K562 (cell line): Measurements from ENCODE around the gene MRPL55. TPM values are rescaled to one million over a fixed set of nuclear protein-coding genes. Genes with fewer than 3 reads are reported as not detected.

ENCODE experiments used
- CXXC5 ChIP-seq: fragments of 250-450 bp; sonication (Bioruptor Pico); IDR thresholded peaks from 2 replicates; pipeline ENCODE4 v1.8.0; 2022; ENCODE audit warnings: inconsistent platforms, mild to moderate bottlenecking, moderate library complexity
- ELF4 ChIP-seq: fragments of 450-650 bp; formaldehyde crosslinking; IDR thresholded peaks from 2 replicates; pipeline ENCODE4 v1.4.0; 2022; ENCODE audit warnings: missing genetic modification characterization
- HBP1 ChIP-seq: fragments of 450-650 bp; formaldehyde crosslinking; IDR thresholded peaks from 2 replicates; pipeline ENCODE4 v1.4.0; 2022; ENCODE audit warnings: missing genetic modification characterization
- MBD1 ChIP-seq: fragments of 250-450 bp; sonication (Bioruptor Pico); IDR thresholded peaks from 2 replicates; pipeline ENCODE4 v1.8.0; 2022; ENCODE audit warnings: inconsistent platforms
- NR2C1 ChIP-seq, 2 experiments: fragments of 450-650 bp; IDR thresholded peaks; 2 replicates each; pipeline ENCODE4 v1.6.1; 2017; ENCODE audit warnings: mild to moderate bottlenecking in 2 of 2, antibody characterized with exemption in 1 of 2, inconsistent platforms in 1 of 2, missing compliant biosample characterization in 1 of 2, missing genetic modification characterization in 1 of 2
- THAP12 ChIP-seq: fragments of 250-450 bp; sonication (Bioruptor Pico); IDR thresholded peaks from 2 replicates; pipeline ENCODE4 v1.9.0; 2021; ENCODE audit warnings: mild to moderate bottlenecking, inconsistent platforms
- USF2 ChIP-seq: sonication (generic); formaldehyde crosslinking; IDR thresholded peaks from 2 replicates; pipeline ENCODE4 v1.5.0; 2020; ENCODE audit warnings: missing genetic modification reagents
- WHSC1 ChIP-seq: IDR thresholded peaks from one replicate; pipeline ENCODE4 v1.6.1; 2012; ENCODE audit warnings: low read length, control low read depth, inconsistent platforms
- ZEB2 ChIP-seq: fragments of 450-650 bp; IDR thresholded peaks from 2 replicates; pipeline ENCODE4 v1.6.1; 2016
- ZNF253 ChIP-seq: fragments of 250-450 bp; sonication (Bioruptor Pico); conservative IDR thresholded peaks from 2 replicates; pipeline ENCODE4 v1.6.1; 2021; ENCODE audit warnings: mild to moderate bottlenecking
- polyA plus RNA-seq, 8 experiments: library from polyadenylated mRNA; depleted of rRNA in 4 of 8; stranded (reverse) in 5 of 8; unstranded in 3 of 8; fragments of >200 nt; fragmentation: Nextera tagmentation in 2 of 8; fragmentation: Illumina TruSeq in 1 of 8; extraction: Ambion mirVana in 2 of 8; extraction: Trizol in 1 of 8; gene quantifications; 2 replicates each; pipeline versions ENCODE4 v1.2.1 to v1.2.3, GENCODE V29; 2011 to 2014; ENCODE audit warnings: inconsistent platforms in 1 of 8, missing spikeins in 1 of 8
- total RNA-seq, 7 experiments: library from RNA; depleted of rRNA in 6 of 7; stranded (reverse); fragments of >200 nt in 6 of 7; fragmentation: Illumina TruSeq in 2 of 7; extraction: Trizol in 2 of 7; gene quantifications; 2 replicates each; pipeline versions ENCODE4 v1.2.1 to v1.2.3, GENCODE V29; 2011 to 2021; ENCODE audit warnings: low replicate concordance in 1 of 7

MRPL55 gene
- total and polyA plus RNA-seq, 9 of the 15 experiments (the other 6 are each of a cell fraction or from before 2014, with no cell fraction given): 34.9 to 228 (median 81.0) TPM

GRCh38 chr1:228071839-228072657, 37.1 kb downstream of the MRPL55 start (continued):
- TF ChIP-seq CXXC5 (CRISPR knock-in tag) (no peak), THAP12 (CRISPR knock-in tag) (no peak), HBP1 (CRISPR knock-in tag) (peak; percentile 71; the same call in 1 of the 2 replicates), NR2C1 (IDR thresholded peaks at IDR 0.05) (peak; percentile 47; the same call in 1 of the 2 replicates), NR2C1 (tag; IDR thresholded peaks at IDR 0.05) (peak; percentile 55), WHSC1 (no peak), USF2 (peak; percentile 42; the same call in 1 of the 2 replicates), MBD1 (no peak), ZEB2 (no peak), ELF4 (CRISPR knock-in tag) (peak; percentile 73; the same call in 1 of the 2 replicates), ZNF253 (CRISPR knock-in tag) (no peak)
